Measurements from ENCODE around the gene DCAF15.

Gene DCAF15, protein sequence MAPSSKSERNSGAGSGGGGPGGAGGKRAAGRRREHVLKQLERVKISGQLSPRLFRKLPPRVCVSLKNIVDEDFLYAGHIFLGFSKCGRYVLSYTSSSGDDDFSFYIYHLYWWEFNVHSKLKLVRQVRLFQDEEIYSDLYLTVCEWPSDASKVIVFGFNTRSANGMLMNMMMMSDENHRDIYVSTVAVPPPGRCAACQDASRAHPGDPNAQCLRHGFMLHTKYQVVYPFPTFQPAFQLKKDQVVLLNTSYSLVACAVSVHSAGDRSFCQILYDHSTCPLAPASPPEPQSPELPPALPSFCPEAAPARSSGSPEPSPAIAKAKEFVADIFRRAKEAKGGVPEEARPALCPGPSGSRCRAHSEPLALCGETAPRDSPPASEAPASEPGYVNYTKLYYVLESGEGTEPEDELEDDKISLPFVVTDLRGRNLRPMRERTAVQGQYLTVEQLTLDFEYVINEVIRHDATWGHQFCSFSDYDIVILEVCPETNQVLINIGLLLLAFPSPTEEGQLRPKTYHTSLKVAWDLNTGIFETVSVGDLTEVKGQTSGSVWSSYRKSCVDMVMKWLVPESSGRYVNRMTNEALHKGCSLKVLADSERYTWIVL

DNA sequence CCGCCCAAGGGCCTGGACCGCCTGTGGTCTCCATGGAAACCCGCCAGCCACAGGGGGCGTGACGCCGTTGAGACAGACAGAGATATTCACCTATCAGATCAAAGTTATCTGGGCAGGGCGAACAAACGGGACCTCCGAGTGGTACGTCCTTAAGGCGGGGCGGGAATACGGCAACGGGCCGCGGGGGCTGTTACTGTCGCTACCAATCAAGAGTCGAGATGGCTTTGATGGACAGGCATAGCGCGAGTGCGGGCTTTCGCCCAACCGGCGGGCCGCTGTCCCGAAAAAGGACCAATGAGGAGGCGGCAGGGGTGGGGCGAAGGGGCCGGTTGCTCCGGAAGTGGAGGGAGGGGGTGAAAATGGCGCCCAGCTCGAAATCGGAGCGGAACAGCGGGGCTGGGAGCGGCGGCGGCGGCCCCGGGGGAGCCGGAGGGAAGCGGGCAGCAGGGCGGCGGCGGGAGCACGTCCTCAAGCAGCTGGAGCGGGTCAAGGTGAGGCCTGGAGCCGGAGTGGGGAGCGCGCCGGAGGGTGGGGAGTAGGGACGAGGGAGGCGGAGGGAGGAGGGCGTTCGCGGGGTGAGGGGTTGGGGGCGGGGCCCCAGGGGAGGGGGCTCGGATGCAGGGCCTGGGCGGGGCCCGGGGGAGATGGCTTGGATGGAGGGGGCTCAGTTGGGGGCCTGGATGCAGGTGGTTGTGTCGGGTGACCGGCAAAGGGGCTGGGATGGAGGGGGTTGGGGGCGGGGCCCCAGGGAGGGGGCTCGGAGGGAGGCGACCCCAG lies at the start of gene DCAF15:
Gene DCAF15 (plus strand): TSS at position 356 of the 777 bp plus-strand sequence. CDS start 4 bp downstream, at position 360.
- H3K4me3 ChIP-seq = peak within 1 kb of the TSS; percentile 80
- H3K9ac ChIP-seq = peak within 1 kb of the TSS; percentile 91
- H3K9me3 ChIP-seq = no peaks in the 10 kb centered on the region
- H3K27me3 ChIP-seq = no peaks in the 10 kb centered on the region
- H3K27ac ChIP-seq = peak within 1 kb of the TSS; percentile 94
- H4K20me1 ChIP-seq = peaks cover 45% of the 10 kb centered on the region
- H3K36me3 ChIP-seq = peaks cover 35% of the 10 kb centered on the region
- peaks cover 19% of the 10 kb centered on the region for H3K4me1 ChIP-seq
- peak within 1 kb of the TSS; percentile 98 for H3K4me2 ChIP-seq
- no peak for TF ChIP-seq Cebpa-rat (IDR thresholded peaks at IDR 0.05)

DNA sequence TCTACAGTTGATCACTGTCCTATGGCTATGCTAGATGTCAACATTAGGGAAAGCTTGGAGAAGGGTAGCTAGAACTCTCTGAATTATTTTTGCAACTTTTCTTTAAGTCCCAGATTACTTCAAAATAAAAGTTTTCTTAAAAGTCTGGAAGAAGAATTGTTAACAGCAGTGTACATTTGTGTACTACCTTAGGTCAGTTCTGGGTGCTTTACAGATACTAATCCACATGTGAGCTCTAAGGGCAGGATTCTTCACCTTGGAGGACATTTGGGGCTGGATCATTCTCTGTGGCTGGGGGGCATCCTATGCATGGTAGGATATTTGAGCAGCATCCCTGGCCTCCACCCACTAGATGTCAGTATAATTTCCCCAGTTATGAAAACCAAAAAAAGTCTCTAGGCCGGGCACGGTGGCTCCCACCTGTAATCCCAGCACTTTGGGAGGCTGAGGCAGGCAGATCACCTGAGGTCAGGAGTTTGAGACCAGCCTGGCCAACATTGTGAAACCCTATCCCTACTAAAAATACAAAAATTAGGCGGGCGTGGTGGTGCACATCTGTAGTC lies 49.2 kb upstream of the DCAF15 start:
- H3K36me3 ChIP-seq = no peaks in the 10 kb centered on the region
- no peaks in the 10 kb centered on the region for H3K9me3 ChIP-seq
- H3K4me2 ChIP-seq = no peak overlapping the region
- H3K4me3 ChIP-seq = no peak overlapping the region
- no peaks in the 10 kb centered on the region for H3K27me3 ChIP-seq
- H4K20me1 ChIP-seq = no peaks in the 10 kb centered on the region
- no peak overlapping the region for H3K27ac ChIP-seq
- no peak overlapping the region for H3K9ac ChIP-seq
- TF ChIP-seq Cebpa-rat (IDR thresholded peaks at IDR 0.05) = no peak
- peaks cover 34% of the 10 kb centered on the region for H3K4me1 ChIP-seq

DNA sequence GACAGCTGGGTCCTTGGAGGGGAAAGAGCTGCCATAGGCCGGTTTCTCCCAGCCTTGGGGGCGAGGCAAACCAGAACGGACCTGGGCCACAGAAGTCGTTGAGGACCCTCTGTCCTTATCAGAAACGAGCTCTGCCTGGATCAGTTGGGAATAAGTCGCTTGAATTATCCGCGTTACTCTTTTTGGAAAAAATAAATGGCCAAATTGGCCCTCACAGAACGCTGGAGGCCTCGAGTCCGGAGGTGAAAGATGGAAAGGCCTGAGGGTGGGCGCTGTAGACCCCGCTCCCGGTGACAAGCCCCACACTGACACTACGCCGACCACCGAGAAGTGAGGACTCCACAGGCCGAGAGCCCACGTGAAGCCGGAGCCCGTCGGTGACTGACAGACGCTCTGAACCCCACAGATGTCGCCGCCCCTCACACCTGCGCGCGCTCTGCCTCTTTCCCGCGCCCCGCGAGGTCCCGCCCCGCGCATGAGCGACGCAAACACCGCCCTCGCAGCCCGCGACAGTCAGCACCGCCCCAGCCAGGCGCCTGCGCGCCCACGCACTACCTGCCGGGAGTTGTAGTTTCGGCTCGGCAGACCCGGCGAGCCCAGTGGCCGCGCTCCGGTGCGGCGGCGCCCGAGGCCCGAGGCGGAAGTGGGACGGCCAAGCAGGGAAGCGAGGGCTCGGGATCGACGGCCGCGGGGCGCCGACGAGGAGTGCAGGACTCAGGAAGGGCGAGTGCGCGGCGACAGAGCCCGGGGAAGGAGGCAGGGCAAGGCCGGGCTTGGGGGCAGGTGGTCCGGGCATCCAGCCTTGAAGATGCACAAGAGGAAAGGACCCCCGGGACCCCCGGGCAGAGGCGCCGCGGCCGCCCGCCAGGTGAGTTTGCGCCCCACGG lies 46.4 kb upstream of the DCAF15 start, which contains the start of the genes BRME1 and CC2D1A:
Gene BRME1 (minus strand): TSS at position 484 of the 887 bp plus-strand sequence. CDS start 1,225 bp downstream, outside the sequence.
Gene CC2D1A (plus strand): TSS at position 568 of the 887 bp plus-strand sequence. CDS start 241 bp downstream, at position 809.
- no peaks in the 10 kb centered on the region for H4K20me1 ChIP-seq

DNA sequence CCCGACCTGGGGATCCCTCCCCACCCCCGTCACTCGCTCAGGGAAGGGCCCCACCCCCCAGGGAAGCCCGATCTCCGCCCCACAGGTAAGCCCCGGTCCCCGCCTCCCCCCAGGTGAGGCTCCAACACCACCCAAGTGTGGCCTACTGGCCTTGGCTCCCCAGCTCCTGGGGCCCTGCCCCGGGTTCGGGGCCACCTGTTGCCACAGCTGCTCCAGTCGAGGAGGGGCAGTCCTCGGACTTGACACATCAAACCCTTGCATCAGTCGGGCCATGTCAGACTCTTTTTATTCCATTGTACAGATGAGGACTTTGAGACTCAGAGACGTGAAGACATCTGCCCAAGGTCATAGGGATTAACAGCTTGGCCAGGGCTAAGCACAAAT lies 45.8 kb upstream of the DCAF15 start:
- Histone ChIP-seq H3K27ac (peak overlapping the region; percentile 81), H3K36me3 (peaks cover 23% of the 10 kb centered on the region), H3K4me2 (peak overlapping the region; percentile 94), H3K4me1 (peaks cover 49% of the 10 kb centered on the region), H3K27me3 (no peaks in the 10 kb centered on the region), H4K20me1 (no peaks in the 10 kb centered on the region), H3K4me3 (peak overlapping the region; percentile 90), H3K9ac (peak overlapping the region; percentile 86), H3K9me3 (no peaks in the 10 kb centered on the region)
- TF ChIP-seq Cebpa-rat (IDR thresholded peaks at IDR 0.05) = no peak

More for the DNA sequence above, 46.4 kb upstream of the DCAF15 start, which contains the start of the genes BRME1 and CC2D1A:
- peak within 1 kb of the TSS; percentile 81 for H3K27ac ChIP-seq
- H3K4me1 ChIP-seq = peaks cover 49% of the 10 kb centered on the region
- no peaks in the 10 kb centered on the region for H3K9me3 ChIP-seq
- TF ChIP-seq Cebpa-rat (IDR thresholded peaks at IDR 0.05) = no peak
- H3K4me2 ChIP-seq = peak within 1 kb of the TSS; percentile 94
- H3K4me3 ChIP-seq = peak within 1 kb of the TSS; percentile 90
- H3K9ac ChIP-seq = peak within 1 kb of the TSS; percentile 86
- no peaks in the 10 kb centered on the region for H3K27me3 ChIP-seq
- H3K36me3 ChIP-seq = peaks cover 17% of the 10 kb centered on the region

DNA sequence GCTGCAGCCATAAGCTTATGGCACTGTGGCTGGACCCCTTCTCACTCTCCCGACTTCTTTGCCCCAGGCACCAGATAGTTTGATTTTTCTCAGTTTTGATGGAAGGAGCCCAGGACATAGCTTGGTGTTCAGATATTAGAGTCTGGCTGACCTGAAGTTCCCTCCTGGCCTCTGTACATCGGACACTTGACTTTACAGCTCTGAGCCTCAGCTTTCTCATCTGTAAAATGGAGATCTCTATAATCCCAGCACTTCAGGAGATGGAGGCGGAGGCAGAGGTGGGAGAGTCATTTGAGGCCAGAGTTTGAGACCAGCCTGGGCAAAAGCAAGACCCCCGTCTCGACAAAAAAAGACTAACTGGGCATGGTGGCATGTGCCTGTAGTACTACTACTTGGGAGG lies 45.4 kb upstream of the DCAF15 start:
- H3K4me2 ChIP-seq = peak overlapping the region; percentile 94
- H4K20me1 ChIP-seq = no peaks in the 10 kb centered on the region
- H3K9ac ChIP-seq = peak overlapping the region; percentile 86
- no peaks in the 10 kb centered on the region for H3K27me3 ChIP-seq
- peaks cover 27% of the 10 kb centered on the region for H3K36me3 ChIP-seq
- TF ChIP-seq Cebpa-rat (IDR thresholded peaks at IDR 0.05) = no peak
- H3K9me3 ChIP-seq = no peaks in the 10 kb centered on the region
- peaks cover 49% of the 10 kb centered on the region for H3K4me1 ChIP-seq
- peak overlapping the region; percentile 90 for H3K4me3 ChIP-seq
- peak overlapping the region; percentile 81; the same call in 1 of the 2 replicates for H3K27ac ChIP-seq

DNA sequence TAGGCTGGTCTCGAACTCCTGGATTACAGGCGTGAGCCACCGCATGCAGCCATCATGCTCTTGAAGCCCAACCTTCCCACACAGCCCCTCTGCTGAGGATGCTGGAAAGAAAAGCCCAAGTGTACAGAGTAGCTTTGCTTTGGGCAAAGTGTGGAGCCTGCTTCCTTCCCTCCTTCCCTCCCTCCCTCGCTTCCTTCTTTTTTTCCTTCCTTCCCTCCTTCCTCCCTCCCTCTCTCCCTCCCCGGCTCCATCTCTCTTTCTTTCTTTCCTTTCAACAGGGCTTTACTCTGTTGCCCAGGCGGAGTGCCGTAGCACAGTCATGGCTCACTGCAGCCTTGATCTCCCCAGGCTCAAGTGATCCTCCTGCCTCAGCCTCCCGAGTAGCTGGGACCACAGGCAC lies 43.6 kb upstream of the DCAF15 start:
- TF ChIP-seq Cebpa-rat (IDR thresholded peaks at IDR 0.05) = no peak
- peaks cover 45% of the 10 kb centered on the region for H3K36me3 ChIP-seq
- no peak overlapping the region for H3K27ac ChIP-seq
- no peak overlapping the region for H3K4me2 ChIP-seq
- H3K9me3 ChIP-seq = no peaks in the 10 kb centered on the region
- no peaks in the 10 kb centered on the region for H3K27me3 ChIP-seq
- peaks cover 45% of the 10 kb centered on the region for H3K4me1 ChIP-seq
- no peak overlapping the region for H3K4me3 ChIP-seq
- no peaks in the 10 kb centered on the region for H4K20me1 ChIP-seq
- no peak overlapping the region for H3K9ac ChIP-seq

DNA sequence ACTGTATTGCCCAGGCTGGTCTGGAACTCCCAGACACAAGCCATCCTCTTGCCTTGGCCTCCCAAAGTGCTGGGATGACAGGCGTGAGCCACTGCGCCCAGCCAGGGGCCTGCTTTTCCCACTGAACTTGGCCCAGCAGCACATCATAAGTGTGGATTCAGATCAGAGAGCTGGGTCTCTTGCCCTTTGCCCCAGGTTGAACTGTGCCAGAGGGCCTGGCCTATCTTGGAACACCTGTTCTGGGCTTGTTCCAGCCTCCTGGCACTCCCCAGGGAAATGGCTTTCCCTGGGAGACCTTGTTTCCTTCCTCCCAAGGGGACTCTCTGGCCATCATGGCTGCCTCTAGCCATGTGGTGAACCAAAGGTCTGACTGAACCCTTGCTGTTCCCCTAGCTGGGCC lies 42.9 kb upstream of the DCAF15 start:
- Histone ChIP-seq H3K36me3 (peaks cover 52% of the 10 kb centered on the region), H4K20me1 (no peaks in the 10 kb centered on the region), H3K4me2 (peak overlapping the region; percentile 22; the same call in 1 of the 2 replicates), H3K4me1 (peaks cover 41% of the 10 kb centered on the region), H3K27ac (0 out of 2 replicates have a peak overlapping the region, but pooled peaks have one; percentile 1), H3K9me3 (no peaks in the 10 kb centered on the region), H3K27me3 (no peaks in the 10 kb centered on the region), H3K4me3 (no peak overlapping the region), H3K9ac (no peak overlapping the region)
- TF ChIP-seq Cebpa-rat (IDR thresholded peaks at IDR 0.05) = no peak

DNA sequence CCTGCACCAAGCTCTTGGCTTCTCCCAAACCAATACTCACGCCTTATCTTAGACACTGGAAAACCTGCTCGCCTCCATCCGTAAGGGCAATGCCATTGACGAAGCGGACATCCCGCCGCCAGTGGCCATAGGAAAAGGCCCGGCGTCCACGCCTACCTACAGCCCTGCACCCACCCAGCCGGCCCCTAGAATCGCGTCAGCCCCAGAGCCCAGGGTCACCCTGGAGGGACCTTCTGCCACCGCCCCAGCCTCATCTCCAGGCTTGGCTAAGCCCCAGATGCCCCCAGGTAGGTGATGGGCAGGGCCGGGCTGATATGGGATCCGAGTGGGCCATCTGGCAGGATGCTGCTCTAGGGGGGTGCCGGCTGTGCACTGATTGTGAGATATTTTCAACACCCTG lies 39.0 kb upstream of the DCAF15 start:
- no peaks in the 10 kb centered on the region for H4K20me1 ChIP-seq
- H3K27me3 ChIP-seq = no peaks in the 10 kb centered on the region
- no peaks in the 10 kb centered on the region for H3K9me3 ChIP-seq
- no peak overlapping the region for H3K27ac ChIP-seq
- H3K4me1 ChIP-seq = peaks cover 15% of the 10 kb centered on the region
- no peak overlapping the region for H3K4me2 ChIP-seq
- H3K36me3 ChIP-seq = peaks cover 89% of the 10 kb centered on the region
- H3K9ac ChIP-seq = no peak overlapping the region
- no peak overlapping the region for H3K4me3 ChIP-seq
- no peak for TF ChIP-seq Cebpa-rat (IDR thresholded peaks at IDR 0.05)

Data from BLaER1 (cell line).